Activated CD4-positive, alpha-beta T cell treated with anti-CD3 and anti-CD28 coated beads, Interleukin-2, amount 50 U/mL, for 4 hours (primary cell): ENCODE measurements around the gene TACC3.

Source experiments
- DNase-seq, 2 experiments: peaks; one replicate each; pipeline ENCODE4 v3.0.0-alpha.2; 2020

TACC3 gene

DNA sequence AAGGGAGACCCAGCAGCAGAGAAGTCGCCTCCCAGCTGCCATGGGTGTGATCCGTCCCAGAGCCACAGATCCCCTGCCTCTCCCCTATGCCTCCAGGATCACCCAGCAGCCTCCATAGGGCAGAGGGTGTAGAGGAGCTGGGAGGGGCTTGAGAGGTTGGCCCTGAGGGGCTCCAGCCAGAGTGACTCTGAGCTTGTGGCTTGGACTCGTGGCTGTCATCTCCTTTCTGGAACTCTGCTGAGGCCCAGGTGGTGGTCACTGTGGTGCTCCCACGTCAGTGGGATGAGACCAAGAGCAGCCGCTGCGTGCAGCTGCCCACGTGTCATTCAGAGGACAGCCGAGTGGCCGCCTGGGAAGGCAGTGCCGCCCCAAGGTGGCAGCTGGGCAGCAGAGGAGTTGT, 4.2 kb downstream of the TACC3 start:
- no peak for DNase-seq

DNA sequence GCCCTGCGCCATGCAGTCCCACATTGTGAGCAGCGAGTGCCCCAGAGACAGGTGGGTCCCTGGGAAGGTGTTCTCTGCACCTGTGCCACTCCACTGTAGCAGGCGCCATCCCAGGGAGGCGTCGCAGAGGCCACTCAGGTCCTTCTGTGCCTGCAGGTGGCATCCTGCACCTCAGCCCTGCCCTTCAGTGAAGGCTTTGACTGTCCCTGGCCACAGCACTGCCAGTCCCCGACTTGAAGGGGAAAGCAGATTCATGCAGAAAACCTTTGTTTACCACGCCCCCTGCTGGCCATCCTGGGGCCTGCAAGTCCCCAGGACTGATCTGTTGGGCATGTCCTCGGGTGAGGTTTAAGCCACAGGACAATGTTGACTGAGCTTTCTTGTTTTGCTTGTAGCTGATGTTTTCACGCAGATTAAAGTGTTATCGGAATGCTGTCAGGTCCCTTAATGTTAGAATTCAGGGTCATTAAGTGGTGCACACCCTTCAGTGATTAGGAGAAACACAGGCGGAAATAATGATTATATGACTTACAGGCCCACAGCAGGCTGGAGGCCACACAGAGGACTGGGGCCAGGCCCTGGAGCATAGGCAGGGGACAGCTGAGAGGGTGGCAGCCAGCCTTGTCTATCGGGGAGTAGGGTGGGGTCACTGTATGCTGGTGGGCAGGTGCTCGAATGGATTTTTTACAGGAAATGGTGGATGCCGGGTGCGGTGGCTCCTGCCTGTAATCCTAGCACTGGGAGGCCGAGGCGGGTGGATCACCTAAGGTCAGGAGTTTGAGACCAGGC, 5.0 kb downstream of the TACC3 start:
- DNase-seq = peak; percentile 90 to 92

DNA sequence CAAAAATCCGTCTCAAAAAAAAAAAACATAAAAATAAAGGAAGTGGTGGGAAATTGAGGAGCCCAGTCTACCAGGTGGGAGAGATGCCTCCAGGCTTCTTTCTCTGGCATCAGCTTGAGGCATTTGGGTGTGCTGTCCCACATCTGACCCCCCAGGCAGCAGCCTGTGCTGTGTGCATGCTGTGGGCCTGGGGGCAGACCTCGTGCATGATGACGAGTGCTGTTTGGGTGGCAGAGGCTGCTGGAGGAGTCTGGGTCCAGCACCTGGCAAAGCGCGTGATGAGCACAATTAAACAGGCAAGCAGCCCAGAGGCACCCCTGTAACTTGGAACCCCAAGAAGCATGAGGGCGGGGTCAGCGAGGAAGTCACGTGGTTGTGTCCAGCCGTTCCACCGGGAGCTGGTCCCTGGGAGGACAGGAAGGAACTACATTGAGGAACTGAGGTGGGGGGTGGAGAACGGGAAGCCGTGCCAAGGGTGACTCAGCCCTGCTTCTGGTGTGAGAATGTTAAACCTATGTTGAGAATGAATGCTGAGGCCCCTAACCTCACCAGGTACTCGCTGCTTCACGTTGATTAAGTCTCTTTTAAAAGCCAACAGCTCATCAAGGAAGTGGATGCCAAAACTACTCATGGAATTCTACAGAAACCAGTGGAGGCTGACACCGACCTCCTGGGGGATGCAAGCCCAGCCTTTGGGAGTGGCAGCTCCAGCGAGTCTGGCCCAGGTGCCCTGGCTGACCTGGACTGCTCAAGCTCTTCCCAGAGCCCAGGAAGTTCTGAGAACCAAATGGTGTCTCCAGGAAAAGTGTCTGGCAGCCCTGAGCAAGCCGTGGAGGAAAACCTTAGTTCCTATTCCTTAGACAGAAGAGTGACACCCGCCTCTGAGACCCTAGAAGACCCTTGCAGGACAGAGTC, 6.1 kb downstream of the TACC3 start:
- no peak for DNase-seq

DNA sequence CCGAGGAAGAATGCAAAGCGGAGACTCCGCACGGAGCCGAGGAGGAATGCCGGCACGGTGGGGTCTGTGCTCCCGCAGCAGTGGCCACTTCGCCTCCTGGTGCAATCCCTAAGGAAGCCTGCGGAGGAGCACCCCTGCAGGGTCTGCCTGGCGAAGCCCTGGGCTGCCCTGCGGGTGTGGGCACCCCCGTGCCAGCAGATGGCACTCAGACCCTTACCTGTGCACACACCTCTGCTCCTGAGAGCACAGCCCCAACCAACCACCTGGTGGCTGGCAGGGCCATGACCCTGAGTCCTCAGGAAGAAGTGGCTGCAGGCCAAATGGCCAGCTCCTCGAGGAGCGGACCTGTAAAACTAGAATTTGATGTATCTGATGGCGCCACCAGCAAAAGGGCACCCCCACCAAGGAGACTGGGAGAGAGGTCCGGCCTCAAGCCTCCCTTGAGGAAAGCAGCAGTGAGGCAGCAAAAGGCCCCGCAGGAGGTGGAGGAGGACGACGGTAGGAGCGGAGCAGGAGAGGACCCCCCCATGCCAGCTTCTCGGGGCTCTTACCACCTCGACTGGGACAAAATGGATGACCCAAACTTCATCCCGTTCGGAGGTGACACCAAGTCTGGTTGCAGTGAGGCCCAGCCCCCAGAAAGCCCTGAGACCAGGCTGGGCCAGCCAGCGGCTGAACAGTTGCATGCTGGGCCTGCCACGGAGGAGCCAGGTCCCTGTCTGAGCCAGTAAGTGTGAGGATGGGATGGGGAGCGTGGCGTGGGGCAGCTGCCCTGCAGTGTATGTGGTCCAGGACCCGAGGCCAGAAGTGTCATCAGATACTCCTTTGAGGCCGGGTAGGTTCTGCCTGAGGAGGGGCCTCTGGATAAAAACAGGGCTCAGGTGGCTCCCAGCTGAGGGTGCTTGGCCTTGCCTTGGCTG, 7.0 kb downstream of the TACC3 start:
- no peak for DNase-seq

DNA sequence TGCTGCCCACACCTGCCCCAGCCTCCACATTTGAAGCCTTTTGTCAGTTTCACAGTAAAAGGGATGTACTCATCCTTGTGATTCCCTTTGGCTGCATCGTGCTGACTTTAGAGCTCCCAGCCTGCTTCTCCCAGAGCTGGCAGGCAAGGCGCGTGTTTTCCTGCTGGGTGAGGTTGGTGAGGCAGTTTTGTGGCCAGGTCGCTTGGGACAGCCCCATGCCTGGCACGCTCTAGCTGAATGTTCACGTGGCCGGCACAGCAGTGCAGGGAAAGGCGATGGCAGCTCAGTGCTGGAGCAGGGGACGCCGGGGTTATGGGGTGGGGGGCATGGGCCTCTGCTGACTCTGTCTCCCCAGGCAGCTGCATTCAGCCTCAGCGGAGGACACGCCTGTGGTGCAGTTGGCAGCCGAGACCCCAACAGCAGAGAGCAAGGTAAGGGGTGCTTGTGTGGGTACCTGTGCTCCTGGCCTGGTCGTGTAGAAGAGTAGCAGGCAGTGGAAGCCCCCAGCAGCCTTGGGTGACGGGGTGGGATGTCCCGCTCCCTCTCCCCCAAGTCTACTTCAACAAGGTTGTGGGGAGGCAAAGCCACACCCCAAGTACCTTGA, 9.3 kb downstream of the TACC3 start:
- no peak for DNase-seq

DNA sequence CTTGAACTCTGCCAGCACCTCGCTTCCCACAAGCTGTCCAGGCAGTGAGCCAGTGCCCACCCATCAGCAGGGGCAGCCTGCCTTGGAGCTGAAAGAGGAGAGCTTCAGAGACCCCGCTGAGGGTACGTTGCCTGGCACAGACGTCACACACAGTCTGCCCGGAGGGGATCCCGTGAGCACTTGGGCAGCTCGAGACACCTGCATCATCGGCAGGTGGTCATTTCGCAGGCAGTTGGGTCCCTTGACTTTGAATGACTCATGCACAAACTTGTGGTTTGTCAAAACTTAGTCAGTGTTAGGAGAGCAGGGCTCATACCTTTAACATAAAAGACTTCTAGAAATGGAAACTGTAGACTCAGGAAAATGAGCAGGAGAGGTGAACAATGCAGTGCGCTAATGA, 9.9 kb downstream of the TACC3 start:
- DNase-seq = no peak

DNA sequence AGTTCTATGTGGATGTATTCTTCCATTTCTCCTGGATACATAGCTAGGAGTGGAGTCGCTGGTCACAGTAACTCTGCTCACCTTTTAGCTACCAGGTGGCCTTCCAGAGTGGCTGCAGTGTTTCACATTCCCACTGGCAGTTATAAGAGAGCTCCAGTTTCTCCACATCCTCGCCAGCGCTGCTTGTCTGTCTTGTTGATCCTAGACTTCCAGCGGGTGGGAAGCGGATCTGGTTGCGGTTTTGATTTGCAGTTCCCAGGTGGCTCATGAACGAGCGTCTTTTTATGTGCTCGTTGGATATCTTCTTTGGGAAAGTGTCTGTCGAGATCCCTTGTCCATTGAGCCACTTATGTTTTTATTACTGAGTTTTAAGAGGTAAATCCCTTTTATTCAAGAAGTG, 11.6 kb downstream of the TACC3 start:
- no peak for DNase-seq

DNA sequence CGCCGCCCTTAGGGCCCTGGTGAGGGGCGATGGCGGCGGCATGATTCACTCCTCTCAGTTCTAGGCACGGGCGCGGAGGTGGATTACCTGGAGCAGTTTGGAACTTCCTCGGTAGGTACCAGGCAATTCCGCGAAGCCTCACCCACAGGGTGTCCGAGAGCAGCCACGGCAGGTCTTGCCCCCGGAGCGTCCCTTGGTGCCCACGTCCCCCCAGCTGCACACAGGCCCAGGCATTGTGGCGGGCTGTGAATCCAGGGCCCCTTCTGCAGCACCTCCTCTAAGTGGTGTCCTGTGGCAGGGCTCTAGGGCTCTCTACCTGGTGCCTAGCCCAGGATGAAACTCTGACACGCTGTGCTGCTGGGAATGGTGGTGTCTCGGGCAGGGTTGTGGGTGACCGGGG, 13.9 kb downstream of the TACC3 start:
- no peak for DNase-seq

DNA sequence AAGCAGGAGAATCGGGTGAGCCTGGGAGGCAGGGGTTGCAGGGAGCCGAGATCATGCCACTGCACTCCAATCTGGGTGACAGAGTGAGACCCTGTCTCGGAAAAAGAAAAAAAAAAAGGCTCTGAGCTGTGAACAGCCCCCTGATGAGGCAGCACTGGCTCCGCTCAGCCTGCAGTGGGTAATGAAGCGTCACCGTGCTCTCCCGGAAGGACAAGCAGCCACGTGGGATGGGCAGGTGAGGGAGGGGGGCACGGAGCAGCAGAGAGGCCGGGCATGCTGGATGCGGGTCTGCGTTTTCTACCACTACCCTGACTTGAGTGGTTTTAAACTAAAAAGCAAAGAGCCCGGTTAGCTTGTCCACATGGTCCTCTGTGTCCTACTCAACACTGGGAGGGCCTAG, 15.5 kb downstream of the TACC3 start:
- no peak for DNase-seq

DNA sequence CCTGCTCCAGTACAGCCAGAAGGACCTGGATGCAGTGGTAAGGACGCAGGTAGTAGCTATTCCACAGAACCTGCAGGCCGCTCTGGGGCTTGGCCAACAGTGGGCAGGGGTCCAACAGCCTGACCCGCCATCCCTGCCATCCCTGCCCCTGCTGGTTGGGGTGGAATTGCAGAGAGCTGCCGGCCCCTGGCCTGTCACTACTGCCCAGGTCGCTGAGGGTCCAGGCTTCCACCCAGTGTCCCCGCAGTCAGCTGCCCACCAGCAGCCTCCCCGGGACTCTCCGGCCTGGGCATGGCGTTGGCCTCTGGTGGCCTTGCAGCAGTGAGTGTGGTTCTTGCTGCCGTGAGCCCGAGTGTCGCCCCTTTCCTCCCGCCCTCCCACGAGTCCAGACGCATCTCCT, 16.3 kb downstream of the TACC3 start:
- no peak for DNase-seq

DNA sequence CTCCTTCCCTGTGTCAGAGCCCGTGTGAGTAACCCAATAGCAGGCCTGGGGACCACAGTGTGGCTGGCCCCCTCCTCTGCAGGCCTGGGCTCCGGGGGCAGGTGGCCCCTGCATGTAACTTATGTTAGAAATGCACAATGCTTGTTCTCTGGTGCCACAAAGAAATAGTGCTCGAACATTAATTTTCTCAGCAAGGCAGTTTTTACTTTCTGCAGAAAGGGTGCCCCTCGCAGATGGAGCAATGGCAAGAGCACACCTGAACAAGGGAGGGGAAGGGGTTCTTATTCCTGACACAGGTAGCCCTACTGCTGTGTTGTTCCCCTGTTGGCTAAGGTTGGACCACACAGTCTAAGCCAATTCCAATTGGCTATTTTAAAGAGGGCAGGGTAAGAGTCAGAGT, 17.1 kb downstream of the TACC3 start:
- DNase-seq = no peak

DNA sequence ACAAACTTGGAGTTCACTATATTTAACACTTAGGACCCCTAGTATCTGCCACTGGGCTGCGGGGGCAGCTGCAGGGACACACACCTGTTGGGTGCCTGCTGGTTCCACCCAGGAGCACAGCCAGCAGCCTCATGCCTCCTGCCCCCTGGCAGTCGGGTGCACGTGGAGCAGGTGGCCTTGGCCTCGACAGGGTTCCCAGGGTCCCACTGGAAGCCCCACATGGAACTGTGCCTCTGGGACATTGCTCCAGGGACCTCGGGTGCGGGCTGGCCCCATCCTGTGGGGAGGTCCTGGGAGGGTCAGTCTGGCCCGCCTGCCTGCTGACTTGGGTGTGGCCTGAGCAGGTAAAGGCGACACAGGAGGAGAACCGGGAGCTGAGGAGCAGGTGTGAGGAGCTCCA, 18.0 kb downstream of the TACC3 start:
- DNase-seq = no peak

DNA sequence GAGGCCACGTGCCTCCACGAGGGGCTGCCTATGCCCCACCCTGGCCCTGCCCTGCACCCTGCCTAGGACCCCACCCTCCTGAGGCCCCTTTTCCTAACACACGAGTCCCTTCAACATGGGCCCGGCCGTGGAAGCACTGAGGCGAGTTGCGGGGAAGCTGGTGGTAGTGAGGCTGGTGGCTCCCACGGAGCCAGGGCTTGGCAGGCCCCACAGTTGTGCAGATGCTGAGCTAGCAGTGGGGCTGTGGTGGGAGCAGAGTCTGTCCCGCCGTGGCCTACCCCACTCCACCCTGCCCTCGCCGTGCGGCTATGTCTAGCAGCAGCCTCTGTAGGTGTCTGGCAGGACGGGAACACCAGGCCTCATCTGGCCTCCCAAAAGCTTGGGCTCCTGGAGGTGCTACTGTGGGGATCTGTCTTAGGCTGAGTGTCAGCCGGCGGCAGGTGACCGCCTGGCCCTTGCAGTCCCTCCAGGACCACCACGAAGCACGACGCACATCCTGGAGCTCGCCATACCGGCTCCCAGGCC, 18.8 kb downstream of the TACC3 start:
- DNase-seq = no peak

DNA sequence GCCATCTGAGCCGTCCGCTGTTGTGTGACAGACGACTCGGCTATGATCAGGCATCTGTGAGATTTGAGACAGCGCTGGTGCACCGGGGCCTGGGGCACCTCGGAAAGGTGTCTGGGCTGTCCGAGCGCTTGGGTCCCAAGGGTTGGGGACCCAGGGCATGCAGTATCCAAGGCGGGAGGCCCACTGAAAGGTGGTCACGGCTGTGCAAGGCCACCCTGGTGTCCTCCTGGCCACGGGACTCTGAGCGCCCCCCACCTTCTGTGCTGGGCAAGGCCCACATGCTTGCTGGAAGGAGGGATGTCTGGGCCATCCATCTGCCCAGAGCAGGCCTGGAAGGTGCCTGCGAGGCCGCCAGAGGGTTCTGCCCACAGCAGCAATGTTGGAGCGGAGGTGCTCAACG, 19.9 kb downstream of the TACC3 start:
- DNase-seq = no peak

DNA sequence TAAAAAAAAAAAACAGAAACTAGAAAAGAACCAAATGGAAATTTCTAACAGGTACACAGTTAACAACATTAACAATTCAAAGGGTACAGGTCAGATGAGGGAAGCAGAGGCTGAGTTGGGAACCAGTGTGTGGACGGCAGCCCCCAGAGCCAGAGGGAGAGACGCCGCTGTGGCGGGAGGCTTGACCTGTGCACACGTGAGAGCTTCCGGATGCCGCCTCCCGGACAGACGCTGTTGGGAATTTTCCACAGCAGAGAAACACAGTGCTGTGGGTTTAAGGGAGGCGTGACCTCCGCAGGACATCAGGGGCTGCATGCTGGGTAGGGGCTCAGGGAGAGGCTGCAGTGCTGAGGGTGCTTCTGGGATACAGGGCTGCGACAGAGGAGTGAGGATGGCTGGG, 22.2 kb downstream of the TACC3 start:
- no peak for DNase-seq

DNA sequence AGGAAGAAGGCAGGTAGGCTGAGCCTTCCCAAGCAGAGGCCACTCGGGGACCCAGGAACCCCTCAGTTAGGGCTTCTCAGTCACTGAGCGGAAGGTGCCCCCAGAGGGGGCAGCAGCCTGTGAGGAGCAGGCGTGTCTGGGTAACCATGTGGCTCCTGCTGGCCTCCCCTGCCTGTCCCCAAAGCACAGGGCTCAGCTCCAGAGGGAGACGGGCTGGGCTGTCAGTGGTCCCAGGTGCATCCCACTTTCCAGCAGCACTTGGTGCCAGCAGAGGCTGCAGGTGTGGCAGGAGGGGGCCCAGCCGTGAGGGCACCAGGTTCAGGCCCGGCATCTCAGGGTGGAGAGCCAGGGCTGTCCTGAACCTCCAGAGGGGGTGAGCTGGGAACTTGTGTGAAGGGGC, 22.7 kb downstream of the TACC3 start:
- DNase-seq = no peak

DNA sequence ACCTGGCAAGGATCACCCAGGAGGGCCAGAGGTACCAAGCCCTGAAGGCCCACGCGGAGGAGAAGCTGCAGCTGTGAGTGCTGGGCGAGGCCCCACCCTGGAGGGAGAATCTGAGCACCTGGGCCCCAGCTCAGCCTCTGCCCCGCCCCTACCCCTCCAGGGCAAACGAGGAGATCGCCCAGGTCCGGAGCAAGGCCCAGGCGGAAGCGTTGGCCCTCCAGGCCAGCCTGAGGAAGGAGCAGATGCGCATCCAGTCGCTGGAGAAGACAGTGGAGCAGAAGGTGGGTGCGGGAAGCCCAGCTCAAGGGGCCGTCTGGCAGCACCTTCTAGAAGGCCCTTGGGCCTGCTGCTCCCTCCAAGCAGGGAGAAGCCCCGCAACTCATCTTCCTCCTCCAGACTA, 23.2 kb downstream of the TACC3 start:
- no peak for DNase-seq

DNA sequence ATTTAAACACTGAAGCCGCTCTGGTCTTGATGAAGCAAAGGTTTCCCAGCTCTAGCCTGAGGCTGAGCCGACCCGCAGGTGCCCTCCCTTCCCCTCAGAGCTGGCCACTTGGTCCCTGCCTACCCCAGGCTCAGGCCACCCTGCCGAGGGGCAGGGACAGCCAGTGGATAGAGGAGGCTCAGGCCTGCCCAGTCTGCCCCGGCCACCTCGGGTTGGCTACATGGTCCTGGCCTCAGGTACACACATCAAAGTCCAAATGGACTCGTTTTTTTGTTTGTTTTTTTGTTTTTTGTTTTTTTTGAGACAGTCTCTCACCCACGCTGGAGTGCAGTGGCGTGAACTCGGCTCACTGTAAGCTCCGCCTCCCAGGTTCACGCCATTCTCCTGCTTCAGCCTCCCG, 23.8 kb downstream of the TACC3 start:
- no peak for DNase-seq

DNA sequence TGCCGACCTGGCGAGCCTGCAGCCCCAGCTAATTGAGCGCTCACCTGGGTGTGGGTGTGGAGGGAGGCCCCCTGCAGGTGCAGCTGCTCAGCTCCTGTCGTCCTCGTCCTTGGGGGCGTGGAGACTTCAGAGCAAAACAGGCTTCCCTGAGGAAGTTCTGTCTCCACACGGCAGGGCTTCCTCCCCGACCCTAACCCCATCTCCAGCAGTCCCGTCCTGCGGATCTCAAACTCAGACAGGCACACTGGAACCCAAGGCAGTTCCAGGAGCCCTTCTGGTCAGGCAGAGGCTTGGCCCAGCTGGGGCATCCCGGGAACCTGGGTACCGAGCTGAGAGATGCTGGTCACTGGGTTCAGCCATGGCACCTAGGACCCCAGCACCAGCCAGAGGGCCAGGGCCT, 24.4 kb downstream of the TACC3 start:
- no peak for DNase-seq

DNA sequence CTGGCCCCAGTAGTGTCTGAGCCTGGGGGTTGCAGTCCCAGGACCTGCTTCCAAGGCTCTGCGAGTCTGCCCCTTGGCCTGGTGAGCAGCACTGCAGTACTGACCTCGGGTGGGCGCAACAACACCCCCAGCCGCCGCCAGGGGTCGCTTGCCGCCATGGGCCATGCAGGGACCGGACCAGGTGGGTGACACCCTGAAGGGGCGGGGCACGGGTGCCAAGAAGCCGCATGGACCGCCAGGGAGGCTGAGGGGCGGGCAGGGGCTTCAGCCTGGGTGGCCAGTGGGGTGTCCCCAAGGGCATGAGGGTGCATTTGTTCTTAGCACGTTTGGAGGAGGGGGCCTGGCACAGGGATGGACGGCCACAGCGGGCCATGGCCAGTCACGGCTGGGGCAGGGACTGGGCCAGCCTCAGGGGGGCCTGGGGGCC, 25.0 kb downstream of the TACC3 start:
- DNase-seq = peak; percentile 74

DNA sequence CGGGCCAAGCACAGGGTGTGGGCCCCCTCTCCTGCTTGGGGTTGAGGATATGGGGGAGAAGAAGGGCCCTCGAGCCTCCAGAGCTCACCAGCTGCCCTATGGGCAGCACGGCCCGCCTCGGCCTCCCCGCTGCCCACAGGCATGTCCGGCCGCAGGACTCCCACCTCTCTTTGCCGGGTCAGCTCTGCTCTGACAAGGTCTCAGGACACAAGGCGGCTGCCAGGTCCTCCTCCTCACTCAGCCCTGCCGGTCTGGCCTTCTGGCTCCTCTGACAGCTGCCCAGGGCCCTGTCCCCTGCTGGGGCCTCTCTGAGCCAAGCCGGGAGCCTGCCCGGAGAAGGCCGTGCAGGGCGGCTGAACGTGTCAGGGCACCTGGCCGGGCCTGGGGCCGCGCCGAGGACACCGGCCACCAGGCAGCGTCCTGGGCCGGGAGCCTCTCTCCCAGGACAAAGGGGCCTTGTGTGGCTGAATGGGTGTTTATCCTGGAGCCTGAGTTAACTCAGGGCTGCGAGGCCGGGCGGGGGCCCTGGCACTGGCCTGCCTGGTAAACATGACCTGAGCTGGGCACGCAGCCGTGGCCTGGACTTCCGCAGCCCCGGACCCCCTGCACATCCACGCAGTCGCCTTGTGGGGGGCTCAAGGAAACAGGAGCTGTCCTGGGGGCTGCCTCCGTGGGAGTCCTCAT, 25.7 kb downstream of the TACC3 start:
- no peak for DNase-seq

DNA sequence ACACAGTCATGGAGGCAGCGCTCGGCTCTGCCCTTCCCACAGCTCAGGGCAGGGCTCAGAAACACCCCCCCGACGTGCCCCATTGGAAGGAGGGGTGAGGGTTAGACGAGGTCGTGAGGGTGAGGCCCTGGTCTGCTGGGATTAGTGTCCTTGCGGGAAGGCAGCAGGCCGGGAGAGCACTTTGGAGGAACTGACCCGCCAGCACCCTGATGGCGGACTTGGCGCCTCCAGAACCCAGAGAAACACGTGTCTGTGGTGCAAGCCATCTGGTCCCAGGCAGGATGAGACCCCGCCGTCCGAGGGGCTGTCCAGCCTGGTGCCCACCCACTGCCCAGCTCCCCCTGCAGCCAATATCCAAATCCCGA, 26.3 kb downstream of the TACC3 start:
- no peak for DNase-seq
